ENCODE measurements around the gene NPTXR. TPM values are rescaled to one million over a fixed set of nuclear protein-coding genes. Genes with fewer than 3 reads are reported as not detected.

The NPTXR gene
- total RNA-seq, 1 experiment from 2014 or later: 12.8 TPM

- no peak for TF ChIP-seq JUND (IDR thresholded peaks at IDR 0.05)
Measured at GRCh38 chr22:38830845-38831108, 13.1 kb downstream of the NPTXR start (continued).

- ATAC-seq: no peak
- ChIA-PET RAD21 (ENCODE audit: low non-redundant PET in 1 of 2, low total read pairs in 2 of 2, uncharacterized antibody in 2 of 2, unreplicated experiment in 2 of 2) (no interaction called here), POLR2A (no interaction called here), CTCF (no interaction called here)
- intact Hi-C loops (cut with micrococcal nuclease): no loop called here
- no peaks in the 10 kb centered on the region for H3K36me3 ChIP-seq (ENCODE audit: control insufficient read depth in 1 of 2, insufficient read depth in 2 of 2, low read length in 2 of 2)
- H3K27ac ChIP-seq (ENCODE audit: low read depth, low read length): no peak overlapping the region
- TF ChIP-seq SRF (IDR thresholded peaks at IDR 0.05; ENCODE audit: low read depth) (no peak), ZNF274 (IDR thresholded peaks at IDR 0.05; ENCODE audit: low read depth, low read length) (no peak), FOSL1 (IDR thresholded peaks at IDR 0.05; ENCODE audit: low read depth) (no peak), EZH2 (IDR thresholded peaks at IDR 0.05) (no peak), ATF3 (IDR thresholded peaks at IDR 0.05) (no peak), REST (IDR thresholded peaks at IDR 0.05; ENCODE audit: low read depth) (no peak), SP1 (IDR thresholded peaks at IDR 0.05; ENCODE audit: low read depth) (no peak), RAD21 (IDR thresholded peaks at IDR 0.05; ENCODE audit: low read depth) (no peak), CTCF (IDR thresholded peaks at IDR 0.05 in 2 of 3, conservative IDR thresholded peaks at IDR 0.05 in 1 of 3; ENCODE audit: borderline replicate concordance in 1 of 3, insufficient read depth in 1 of 3, low read depth in 2 of 3, low read length in 2 of 3) (no peak), SIN3A (IDR thresholded peaks at IDR 0.05; ENCODE audit: low read depth) (no peak), EGR1 (IDR thresholded peaks at IDR 0.05; ENCODE audit: low read depth) (no peak), ELF1 (IDR thresholded peaks at IDR 0.05; ENCODE audit: borderline replicate concordance, low read depth) (no peak), ZBTB33 (IDR thresholded peaks at IDR 0.05; ENCODE audit: extremely low read depth, insufficient replicate concordance, low read length) (no peak), ZFX (IDR thresholded peaks at IDR 0.05) (no peak), POLR2A (IDR thresholded peaks at IDR 0.05; ENCODE audit: borderline replicate concordance, extremely low read depth, insufficient read depth, insufficient read length) (no peak)
- H3K9ac ChIP-seq (ENCODE audit: low read length): no peak overlapping the region
- H4K20me1 ChIP-seq (ENCODE audit: insufficient read depth): no peaks in the 10 kb centered on the region
- H3K4me1 ChIP-seq (ENCODE audit: control insufficient read depth in 1 of 2, insufficient read depth in 2 of 2, low read length in 2 of 2): peaks cover 5 to 15% of the 10 kb centered on the region in 2 experiments
- no peak overlapping the region for H3K4me3 ChIP-seq (replicated peaks in 1 of 2; ENCODE audit: low read depth in 1 of 2, low read length in 2 of 2)
- no peaks in the 10 kb centered on the region for H3K27me3 ChIP-seq (ENCODE audit: insufficient read depth, low read length)
- H3K9me2 ChIP-seq (ENCODE audit: insufficient read depth): no peaks in the 10 kb centered on the region
- no TSS peak for BruUV-seq (replicated peaks)
- no peak overlapping the region for H2AFZ ChIP-seq (ENCODE audit: low read depth, low read length, poor library complexity, severe bottlenecking)
- no peaks in the 10 kb centered on the region for H3K9me3 ChIP-seq (ENCODE audit: control insufficient read depth in 1 of 2, insufficient read depth in 1 of 2, low read depth in 1 of 2, low read length in 2 of 2)
- H3K79me2 ChIP-seq (ENCODE audit: insufficient read depth, low read length): no peaks in the 10 kb centered on the region
- no peak for DNase-seq (ENCODE audit: low read depth, low spot score)
- no peak overlapping the region for H3K4me2 ChIP-seq (ENCODE audit: low read length)
Measured at GRCh38 chr22:38830026-38830844, 13.6 kb downstream of the NPTXR start.

All from HCT116 (cell line).